KG1 (cell line): ENCODE data around the gene RALY.
"Not testable (repeated sequence)": the region's sequence is repeated elsewhere in the genome, so short reads cannot be mapped to it uniquely, and the experiment has no call there.

Experiments
- DNase-seq: peaks from one replicate; lab custom pipeline; 2025; lab: John Stamatoyannopoulos, UW

RALY gene

GRCh38 chr20:34016736-34017135, 23.0 kb downstream of the RALY start:
- DNase-seq = no peak

DNA sequence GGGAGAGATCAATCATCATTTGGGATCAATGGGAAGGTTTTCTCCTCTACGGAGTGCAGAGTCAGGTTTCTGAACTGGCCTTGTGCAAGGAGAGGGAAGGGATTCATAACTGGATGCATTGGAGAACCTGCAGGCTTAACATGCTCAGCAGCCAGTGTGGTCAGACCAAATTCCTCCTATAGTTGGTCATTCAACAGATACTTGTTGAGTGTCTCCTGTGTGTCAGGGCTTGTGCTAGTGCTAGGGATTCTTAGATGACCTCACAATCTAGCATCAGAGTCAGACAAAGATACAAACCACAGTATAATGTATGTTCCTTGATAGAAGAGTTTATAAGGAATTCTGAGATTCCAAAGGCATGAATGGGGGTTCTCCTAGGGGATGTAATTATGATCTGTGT, 23.9 kb downstream of the RALY start:
- no peak for DNase-seq

- DNase-seq = no peak
Observed at GRCh38 chr20:34018166-34018565, 24.5 kb downstream of the RALY start.

DNA sequence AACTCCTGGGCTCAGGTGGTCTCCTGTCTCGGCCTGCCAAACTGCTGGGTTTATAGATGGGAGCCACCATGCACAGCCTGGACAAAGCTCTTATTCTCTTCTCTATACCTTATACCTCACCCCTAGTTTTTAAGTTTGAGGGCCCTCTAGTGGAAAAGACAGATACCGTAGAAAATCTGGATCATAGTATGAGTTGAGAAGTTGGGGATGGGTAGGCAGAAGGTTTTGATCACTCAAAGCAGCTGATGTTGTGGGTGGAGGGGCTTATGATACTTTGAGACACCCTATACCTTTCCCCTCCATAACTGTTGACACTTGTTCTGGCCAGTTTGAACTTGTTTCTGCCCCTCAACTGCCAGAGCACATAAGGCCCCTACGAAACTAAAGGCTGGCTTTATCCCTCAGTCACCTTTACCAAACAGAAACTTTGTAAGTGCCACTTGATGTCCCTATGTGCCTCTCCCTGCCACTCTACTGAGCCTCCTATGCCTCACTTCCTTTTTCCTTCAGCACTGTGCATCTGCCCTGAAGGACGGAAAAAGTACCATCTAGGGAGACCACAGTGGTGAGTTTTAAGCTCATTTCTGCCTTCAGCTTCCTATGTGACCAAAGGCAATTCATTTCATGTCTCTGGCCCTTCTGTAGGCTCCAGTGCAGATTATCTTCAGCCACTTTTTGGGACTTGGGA, 28.6 kb downstream of the RALY start:
- DNase-seq = no peak

- DNase-seq = no peak
Observed at GRCh38 chr20:34022839-34023234, 29.1 kb downstream of the RALY start.

DNA sequence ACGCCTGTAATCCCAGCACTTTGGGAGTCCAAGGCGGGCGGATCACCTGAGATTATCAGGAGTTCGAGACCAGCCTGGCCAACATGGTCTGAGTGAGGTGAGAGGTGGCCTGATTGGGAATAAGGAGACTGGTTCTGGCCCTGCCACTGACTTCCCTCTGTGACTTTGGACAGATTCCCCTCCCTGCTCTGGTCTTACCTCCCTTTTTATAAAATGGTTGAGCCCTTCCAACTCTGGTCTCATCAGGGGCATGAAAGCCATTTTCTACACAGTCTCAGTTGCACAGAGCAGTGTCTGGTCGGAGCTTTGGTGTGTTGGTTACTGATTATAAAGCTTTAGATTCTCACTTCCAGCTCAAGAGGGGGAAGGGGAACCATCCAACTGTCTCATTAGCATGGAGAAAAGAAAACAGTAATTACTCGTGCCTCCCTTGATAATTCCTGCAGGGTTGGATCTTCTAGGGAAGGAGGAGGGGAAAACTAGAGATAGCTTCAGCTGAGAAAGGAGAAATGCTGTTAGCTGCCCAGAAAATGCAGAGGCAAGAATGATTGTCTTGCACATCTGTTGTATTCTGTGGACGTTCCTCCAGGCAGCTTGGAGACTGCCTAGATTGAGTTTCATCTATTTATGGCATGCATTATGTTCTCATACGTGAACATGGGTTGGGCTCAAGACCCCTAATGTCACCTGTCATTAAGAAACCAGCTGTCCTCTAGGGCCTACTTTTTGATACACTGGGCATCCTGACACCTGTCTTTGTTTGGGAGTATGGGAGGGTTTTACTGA, 30.4 kb downstream of the RALY start:
- no peak for DNase-seq

- no peak for DNase-seq
Observed at GRCh38 chr20:34024723-34025351, 31.1 kb downstream of the RALY start.

GRCh38 chr20:34028013-34028412, 34.3 kb downstream of the RALY start:
- DNase-seq = not testable (repeated sequence)

DNA sequence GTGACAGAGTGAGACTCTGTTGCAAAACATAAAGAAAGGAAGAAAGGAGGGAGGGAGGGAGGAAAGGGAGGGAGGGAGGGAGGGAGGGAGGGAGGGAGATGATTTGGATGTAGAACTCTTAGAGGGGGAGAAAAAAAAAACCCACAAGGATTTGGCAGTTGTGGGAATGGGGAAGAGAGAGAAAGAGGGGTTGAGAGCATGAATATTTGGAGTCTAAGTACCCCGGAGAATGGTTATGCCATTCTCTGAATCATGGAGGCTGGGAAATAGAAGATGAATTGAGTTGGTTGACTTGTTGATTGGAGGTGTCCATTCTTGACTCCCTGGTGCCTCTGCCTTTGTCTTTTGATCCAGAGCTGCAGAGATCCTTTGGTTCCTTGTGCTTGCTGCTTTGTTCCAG, 35.7 kb downstream of the RALY start:
- DNase-seq = no peak

GRCh38 chr20:34030456-34030855, 36.7 kb downstream of the RALY start:
- no peak for DNase-seq

- DNase-seq = no peak
Observed at GRCh38 chr20:34033903-34034302, 40.2 kb downstream of the RALY start.

GRCh38 chr20:34037121-34037520, 43.4 kb downstream of the RALY start:
- DNase-seq = no peak

- DNase-seq = no peak
Observed at GRCh38 chr20:34037767-34038166, 44.1 kb downstream of the RALY start.

DNA sequence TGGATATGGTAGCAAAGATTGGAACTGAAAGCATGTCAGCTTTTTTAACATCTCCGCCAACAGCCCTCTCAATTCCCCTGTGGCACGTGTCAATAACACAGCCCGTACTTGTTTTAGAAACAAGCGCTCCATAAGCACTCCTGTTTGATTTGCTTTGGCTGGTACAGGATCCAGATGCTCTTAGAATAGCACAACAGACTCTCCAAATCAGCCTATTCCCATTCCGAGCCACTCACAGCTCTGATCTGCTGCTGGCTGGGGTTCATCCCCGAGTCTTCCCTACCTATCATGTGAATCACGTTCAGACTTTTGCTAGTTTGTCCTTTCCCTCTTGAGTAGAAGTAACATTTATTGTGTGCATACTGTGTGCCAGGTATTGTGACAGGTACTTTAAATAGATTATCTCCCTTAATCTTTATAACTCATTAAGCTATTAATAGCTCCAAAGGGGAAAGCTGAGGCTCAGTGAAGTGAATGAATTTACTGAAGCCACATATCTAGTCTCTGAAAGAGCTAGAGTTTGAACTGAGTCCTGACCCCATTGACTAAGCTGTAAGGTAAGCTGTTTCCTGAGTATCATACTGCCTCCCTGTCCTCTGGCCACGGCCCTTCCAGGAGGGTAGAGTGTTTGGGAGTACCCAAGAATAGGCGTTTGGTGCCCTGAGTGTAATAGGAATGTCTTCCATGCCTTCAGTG, 46.7 kb downstream of the RALY start:
- DNase-seq = no peak

DNA sequence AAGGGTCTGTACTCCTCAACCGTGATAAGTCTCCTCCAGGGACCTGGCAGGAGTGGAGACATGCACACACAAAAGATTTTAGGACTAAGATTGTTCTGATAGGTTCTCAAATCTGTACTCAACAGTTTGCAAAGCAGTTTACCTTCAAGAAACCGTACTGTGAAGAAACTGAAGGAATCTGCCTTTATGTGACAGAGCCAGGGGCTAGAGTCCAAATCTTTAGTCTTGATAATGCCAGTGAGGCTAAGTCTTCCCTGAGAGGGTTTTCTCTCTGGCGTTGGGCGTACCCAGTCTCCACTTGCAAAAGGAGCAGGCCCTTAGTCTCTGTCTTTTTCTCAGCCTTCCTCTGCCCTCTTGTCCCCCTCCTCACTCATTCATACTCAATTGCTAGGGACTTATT, 47.5 kb downstream of the RALY start:
- no peak for DNase-seq

DNA sequence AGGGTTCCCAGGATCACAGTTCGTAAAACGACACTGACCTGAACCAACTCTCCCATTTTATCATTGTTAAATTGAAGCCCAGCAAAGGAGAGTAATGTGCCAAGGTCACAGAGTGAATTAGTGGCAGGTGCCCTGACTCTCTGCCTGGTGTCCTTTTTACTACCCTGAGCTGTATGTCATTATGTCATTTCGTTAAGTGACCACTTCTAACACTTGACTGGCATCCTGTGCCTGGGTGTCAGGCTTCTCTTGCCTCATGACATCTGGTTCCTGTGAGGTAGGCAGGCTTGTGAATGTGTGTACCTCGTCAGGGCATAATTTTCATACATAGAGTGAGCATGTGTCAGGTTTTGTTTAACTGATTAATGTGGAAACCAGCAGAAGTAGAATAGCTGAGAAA, 48.6 kb downstream of the RALY start:
- no peak for DNase-seq

DNA sequence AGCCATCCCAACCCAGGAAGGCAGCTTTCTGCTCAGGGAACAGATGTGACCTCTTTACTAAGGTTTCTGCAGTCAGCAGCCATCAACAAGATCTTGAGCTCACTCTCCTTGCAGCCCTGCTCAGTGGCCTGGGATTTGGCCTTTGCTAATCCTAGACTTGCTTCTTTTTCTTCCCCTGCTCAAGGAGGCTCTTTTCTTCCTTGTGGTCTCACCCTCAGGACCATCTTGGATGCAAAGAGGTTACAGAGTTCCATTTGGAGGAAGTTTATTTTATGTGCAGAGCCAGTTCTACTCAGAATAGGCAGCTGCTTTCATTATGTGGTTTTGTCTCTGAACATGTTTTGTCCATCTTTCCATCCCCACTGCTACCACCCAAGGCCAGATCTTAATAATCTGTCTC, 49.3 kb downstream of the RALY start:
- no peak for DNase-seq

DNA sequence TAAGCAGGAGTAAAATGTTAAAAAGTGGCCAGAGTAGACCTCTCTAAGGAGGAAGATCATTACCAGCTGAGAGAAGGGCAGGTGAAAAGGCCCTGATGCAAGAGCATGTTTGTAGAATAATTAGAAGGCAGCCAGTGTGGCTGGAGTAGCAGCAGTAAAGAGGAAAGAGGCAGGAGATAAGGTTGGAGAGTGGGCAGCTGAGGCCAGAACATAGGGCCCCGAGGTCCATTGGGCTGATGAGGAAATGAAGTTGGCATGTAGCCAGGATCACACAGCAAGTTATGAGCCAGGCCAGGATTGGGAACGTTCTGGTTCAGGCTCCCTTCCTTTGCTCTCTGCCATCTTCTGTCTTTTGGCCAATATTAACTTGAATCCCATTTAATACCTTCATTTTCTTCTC, 51.6 kb downstream of the RALY start:
- no peak for DNase-seq

GRCh38 chr20:34045930-34046725, 52.4 kb downstream of the RALY start:
- no peak for DNase-seq

DNA sequence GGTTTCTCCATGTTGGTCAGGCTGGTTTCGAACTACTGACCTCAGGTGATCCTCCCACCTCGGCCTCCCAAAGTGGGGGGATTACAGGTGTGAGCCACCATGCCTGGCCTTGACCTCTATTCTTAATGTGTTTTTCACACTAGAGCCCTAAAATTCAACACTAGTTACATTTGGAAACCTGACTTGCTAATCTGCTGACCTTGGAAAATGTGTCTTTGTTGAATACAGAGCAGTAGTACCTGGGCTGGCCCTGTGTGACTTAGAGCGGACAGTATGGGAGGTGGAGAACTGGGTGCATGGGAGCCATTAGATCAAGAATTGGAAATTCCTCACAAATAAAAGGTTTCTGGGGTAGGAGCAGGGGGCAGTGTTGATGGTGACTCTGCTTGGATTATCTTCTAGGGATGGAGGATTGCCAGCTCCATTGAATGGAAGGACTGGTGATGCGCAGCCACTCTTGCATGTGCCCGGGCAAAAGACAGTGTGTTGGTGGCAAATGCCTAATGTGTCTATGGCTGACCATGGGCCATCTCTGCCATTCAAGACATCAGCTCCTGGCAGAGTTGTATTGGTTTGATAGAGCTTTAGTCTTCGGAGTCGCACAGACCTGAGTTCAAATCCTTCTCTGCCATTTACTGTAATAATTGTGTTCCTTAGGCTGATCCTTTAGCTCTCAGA, 53.4 kb downstream of the RALY start:
- no peak for DNase-seq

- no peak for DNase-seq
Observed at GRCh38 chr20:34047917-34048316, 54.2 kb downstream of the RALY start.
